H1 (cell line): Measurements from ENCODE around the gene RDH11. TPM values are rescaled to one million over a fixed set of nuclear protein-coding genes. Genes with fewer than 3 reads are reported as not detected.

Experiments
- CBX8 ChIP-seq: fragments of 300-800, 300-1000 bp; sonication (generic); IDR thresholded peaks from 2 replicates; pipeline ENCODE4 v1.7.1; 2016; ENCODE audit warnings: low read depth, low read length, borderline replicate concordance
- CTBP2 ChIP-seq: IDR thresholded peaks from 2 replicates; pipeline ENCODE4 v1.7.0; 2011; ENCODE audit warnings: borderline replicate concordance, mild to moderate bottlenecking, moderate library complexity, mixed read lengths, low read length; ENCODE audit not compliant: insufficient read depth, insufficient read length
- KDM4A ChIP-seq: IDR thresholded peaks from one replicate; pipeline ENCODE4 v1.7.1; 2012; ENCODE audit warnings: low read depth, mild to moderate bottlenecking, moderate library complexity, low read length, inconsistent platforms; ENCODE audit not compliant: severe bottlenecking
- MAFK ChIP-seq: IDR thresholded peaks from 2 replicates; pipeline ENCODE4 v1.6.1; 2012; ENCODE audit warnings: low read depth, mild to moderate bottlenecking, improper control_type of control experiment, low read length
- SIN3A ChIP-seq, 2 experiments: IDR thresholded peaks in 1 of 2; conservative IDR thresholded peaks in 1 of 2; 2 replicates each; pipeline ENCODE4 v1.6.1; 2011 to 2012; ENCODE audit warnings: low read length in 2 of 2, improper control_type of control experiment in 1 of 2, low read depth in 1 of 2, mild to moderate bottlenecking in 1 of 2
- TBP ChIP-seq: IDR thresholded peaks from 2 replicates; pipeline ENCODE4 v1.6.1; 2011; ENCODE audit warnings: low read depth, low read length, improper control_type of control experiment
- polyA plus RNA-seq, 7 experiments: library from polyadenylated mRNA; depleted of rRNA in 3 of 7; stranded (reverse) in 5 of 7; unstranded in 2 of 7; fragments of >200 nt in 5 of 7; fragments of 200-250 nt in 2 of 7; gene quantifications; 1 replicate in 5 of 7; 2 replicates in 1 of 7; 4 replicates in 1 of 7; pipeline versions ENCODE4 v1.2.1 to v1.2.3, GENCODE V29; 2011 to 2013; ENCODE audit warnings: missing spikeins in 2 of 7, mixed read lengths in 2 of 7
- total RNA-seq: library from RNA; stranded (reverse); fragmentation: NEBNext Ultra II Directional; extraction: Animal tissue kit (Norgen Biotek cat#: 25700); gene quantifications from 2 replicates; pipeline ENCODE4 v1.2.1, GENCODE V29; 2021
- TF ChIP-seq, protein P1 (sequence below): fragments of 300-600 bp; sonication (generic); IDR thresholded peaks from 2 replicates; pipeline ENCODE4 v1.7.1; 2012; ENCODE audit warnings: low read length, moderate library complexity, mild to moderate bottlenecking, inconsistent platforms; ENCODE audit not compliant: insufficient replicate concordance
- TF ChIP-seq, protein P2 (sequence below): IDR thresholded peaks from 2 replicates; pipeline ENCODE4 v1.6.1; 2011; ENCODE audit warnings: low read length, improper control_type of control experiment

RDH11 gene
- total and polyA plus RNA-seq, 2 of the 8 experiments (the other 6 are each of a cell fraction or from before 2014, with no cell fraction given) = 104 to 117 TPM

GRCh38 chr14:67736771-67737170 is 41.2 kb upstream of the RDH11 start (continued):
- TF ChIP-seq, protein P1, sequence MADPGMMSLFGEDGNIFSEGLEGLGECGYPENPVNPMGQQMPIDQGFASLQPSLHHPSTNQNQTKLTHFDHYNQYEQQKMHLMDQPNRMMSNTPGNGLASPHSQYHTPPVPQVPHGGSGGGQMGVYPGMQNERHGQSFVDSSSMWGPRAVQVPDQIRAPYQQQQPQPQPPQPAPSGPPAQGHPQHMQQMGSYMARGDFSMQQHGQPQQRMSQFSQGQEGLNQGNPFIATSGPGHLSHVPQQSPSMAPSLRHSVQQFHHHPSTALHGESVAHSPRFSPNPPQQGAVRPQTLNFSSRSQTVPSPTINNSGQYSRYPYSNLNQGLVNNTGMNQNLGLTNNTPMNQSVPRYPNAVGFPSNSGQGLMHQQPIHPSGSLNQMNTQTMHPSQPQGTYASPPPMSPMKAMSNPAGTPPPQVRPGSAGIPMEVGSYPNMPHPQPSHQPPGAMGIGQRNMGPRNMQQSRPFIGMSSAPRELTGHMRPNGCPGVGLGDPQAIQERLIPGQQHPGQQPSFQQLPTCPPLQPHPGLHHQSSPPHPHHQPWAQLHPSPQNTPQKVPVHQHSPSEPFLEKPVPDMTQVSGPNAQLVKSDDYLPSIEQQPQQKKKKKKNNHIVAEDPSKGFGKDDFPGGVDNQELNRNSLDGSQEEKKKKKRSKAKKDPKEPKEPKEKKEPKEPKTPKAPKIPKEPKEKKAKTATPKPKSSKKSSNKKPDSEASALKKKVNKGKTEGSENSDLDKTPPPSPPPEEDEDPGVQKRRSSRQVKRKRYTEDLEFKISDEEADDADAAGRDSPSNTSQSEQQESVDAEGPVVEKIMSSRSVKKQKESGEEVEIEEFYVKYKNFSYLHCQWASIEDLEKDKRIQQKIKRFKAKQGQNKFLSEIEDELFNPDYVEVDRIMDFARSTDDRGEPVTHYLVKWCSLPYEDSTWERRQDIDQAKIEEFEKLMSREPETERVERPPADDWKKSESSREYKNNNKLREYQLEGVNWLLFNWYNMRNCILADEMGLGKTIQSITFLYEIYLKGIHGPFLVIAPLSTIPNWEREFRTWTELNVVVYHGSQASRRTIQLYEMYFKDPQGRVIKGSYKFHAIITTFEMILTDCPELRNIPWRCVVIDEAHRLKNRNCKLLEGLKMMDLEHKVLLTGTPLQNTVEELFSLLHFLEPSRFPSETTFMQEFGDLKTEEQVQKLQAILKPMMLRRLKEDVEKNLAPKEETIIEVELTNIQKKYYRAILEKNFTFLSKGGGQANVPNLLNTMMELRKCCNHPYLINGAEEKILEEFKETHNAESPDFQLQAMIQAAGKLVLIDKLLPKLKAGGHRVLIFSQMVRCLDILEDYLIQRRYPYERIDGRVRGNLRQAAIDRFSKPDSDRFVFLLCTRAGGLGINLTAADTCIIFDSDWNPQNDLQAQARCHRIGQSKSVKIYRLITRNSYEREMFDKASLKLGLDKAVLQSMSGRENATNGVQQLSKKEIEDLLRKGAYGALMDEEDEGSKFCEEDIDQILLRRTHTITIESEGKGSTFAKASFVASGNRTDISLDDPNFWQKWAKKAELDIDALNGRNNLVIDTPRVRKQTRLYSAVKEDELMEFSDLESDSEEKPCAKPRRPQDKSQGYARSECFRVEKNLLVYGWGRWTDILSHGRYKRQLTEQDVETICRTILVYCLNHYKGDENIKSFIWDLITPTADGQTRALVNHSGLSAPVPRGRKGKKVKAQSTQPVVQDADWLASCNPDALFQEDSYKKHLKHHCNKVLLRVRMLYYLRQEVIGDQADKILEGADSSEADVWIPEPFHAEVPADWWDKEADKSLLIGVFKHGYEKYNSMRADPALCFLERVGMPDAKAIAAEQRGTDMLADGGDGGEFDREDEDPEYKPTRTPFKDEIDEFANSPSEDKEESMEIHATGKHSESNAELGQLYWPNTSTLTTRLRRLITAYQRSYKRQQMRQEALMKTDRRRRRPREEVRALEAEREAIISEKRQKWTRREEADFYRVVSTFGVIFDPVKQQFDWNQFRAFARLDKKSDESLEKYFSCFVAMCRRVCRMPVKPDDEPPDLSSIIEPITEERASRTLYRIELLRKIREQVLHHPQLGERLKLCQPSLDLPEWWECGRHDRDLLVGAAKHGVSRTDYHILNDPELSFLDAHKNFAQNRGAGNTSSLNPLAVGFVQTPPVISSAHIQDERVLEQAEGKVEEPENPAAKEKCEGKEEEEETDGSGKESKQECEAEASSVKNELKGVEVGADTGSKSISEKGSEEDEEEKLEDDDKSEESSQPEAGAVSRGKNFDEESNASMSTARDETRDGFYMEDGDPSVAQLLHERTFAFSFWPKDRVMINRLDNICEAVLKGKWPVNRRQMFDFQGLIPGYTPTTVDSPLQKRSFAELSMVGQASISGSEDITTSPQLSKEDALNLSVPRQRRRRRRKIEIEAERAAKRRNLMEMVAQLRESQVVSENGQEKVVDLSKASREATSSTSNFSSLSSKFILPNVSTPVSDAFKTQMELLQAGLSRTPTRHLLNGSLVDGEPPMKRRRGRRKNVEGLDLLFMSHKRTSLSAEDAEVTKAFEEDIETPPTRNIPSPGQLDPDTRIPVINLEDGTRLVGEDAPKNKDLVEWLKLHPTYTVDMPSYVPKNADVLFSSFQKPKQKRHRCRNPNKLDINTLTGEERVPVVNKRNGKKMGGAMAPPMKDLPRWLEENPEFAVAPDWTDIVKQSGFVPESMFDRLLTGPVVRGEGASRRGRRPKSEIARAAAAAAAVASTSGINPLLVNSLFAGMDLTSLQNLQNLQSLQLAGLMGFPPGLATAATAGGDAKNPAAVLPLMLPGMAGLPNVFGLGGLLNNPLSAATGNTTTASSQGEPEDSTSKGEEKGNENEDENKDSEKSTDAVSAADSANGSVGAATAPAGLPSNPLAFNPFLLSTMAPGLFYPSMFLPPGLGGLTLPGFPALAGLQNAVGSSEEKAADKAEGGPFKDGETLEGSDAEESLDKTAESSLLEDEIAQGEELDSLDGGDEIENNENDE = no peak
- no peak for TF ChIP-seq SIN3A (conservative IDR thresholded peaks at IDR 0.05 in 1 of 2, IDR thresholded peaks at IDR 0.05 in 1 of 2; ENCODE audit: low read depth in 1 of 2, low read length in 2 of 2)
- no peak for TF ChIP-seq CBX8
- TF ChIP-seq CTBP2 = no peak
- TF ChIP-seq MAFK = no peak
- TF ChIP-seq, protein P2, sequence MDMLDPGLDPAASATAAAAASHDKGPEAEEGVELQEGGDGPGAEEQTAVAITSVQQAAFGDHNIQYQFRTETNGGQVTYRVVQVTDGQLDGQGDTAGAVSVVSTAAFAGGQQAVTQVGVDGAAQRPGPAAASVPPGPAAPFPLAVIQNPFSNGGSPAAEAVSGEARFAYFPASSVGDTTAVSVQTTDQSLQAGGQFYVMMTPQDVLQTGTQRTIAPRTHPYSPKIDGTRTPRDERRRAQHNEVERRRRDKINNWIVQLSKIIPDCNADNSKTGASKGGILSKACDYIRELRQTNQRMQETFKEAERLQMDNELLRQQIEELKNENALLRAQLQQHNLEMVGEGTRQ = no peak
- no peak for TF ChIP-seq KDM4A
- no peak for TF ChIP-seq TBP
